Fibroblast of the conjunctiva (primary cell): ENCODE measurements around the gene ITCH.
"Not testable (repeated sequence)": the region's sequence is repeated elsewhere in the genome, so short reads cannot be mapped to it uniquely, and the experiment has no call there.

Experiments
- DNase-seq: peaks from one replicate; pipeline ENCODE4 v3.0.0-alpha.2; 2010; ENCODE audit warnings: low read depth

The ITCH gene

GRCh38 chr20:34461779-34462087, 98.7 kb downstream of the ITCH start:
- no peak for DNase-seq

GRCh38 chr20:34468951-34469350, 105.9 kb downstream of the ITCH start:
- no peak for DNase-seq

- peak; percentile 36 for DNase-seq
Observed at GRCh38 chr20:34472246-34472925, 109.3 kb downstream of the ITCH start.

GRCh38 chr20:34473262-34473883, 110.3 kb downstream of the ITCH start:
- DNase-seq = peak; percentile 47

GRCh38 chr20:34475979-34476736, 113.1 kb downstream of the ITCH start:
- no peak for DNase-seq

GRCh38 chr20:34479627-34480026, 116.6 kb downstream of the ITCH start:
- DNase-seq = no peak

- DNase-seq = not testable (repeated sequence)
Observed at GRCh38 chr20:34482154-34482553, 119.1 kb downstream of the ITCH start.

- not testable (repeated sequence) for DNase-seq
Observed at GRCh38 chr20:34483585-34484220, 120.6 kb downstream of the ITCH start.

GRCh38 chr20:34485068-34485634, 122.1 kb downstream of the ITCH start:
- DNase-seq = no peak

- no peak for DNase-seq
Observed at GRCh38 chr20:34491226-34491931, 128.3 kb downstream of the ITCH start.

- DNase-seq = no peak
Observed at GRCh38 chr20:34491932-34492509, 128.9 kb downstream of the ITCH start.

- no peak for DNase-seq
Observed at GRCh38 chr20:34493646-34494045, 130.6 kb downstream of the ITCH start.

GRCh38 chr20:34495307-34495706, 132.2 kb downstream of the ITCH start:
- DNase-seq = no peak

GRCh38 chr20:34495916-34496315, 132.8 kb downstream of the ITCH start:
- no peak for DNase-seq

GRCh38 chr20:34497596-34497995, 134.5 kb downstream of the ITCH start:
- DNase-seq = not testable (repeated sequence)

GRCh38 chr20:34500823-34501222, 137.8 kb downstream of the ITCH start:
- DNase-seq = no peak

- no peak for DNase-seq
Observed at GRCh38 chr20:34506480-34506879, 143.4 kb downstream of the ITCH start.

- DNase-seq = no peak
Observed at GRCh38 chr20:34507702-34508413, 144.8 kb downstream of the ITCH start.

- no peak for DNase-seq
Observed at GRCh38 chr20:34510575-34510974, 147.5 kb downstream of the ITCH start.

- DNase-seq = no peak
Observed at GRCh38 chr20:34511891-34512265, 148.8 kb downstream of the ITCH start.
